Measurements from ENCODE around the gene TNNT2. TPM values are rescaled to one million over a fixed set of nuclear protein-coding genes. Genes with fewer than 3 reads are reported as not detected.

TNNT2 gene
- total RNA-seq, 2 experiments from 2014 or later: not detected

DNA sequence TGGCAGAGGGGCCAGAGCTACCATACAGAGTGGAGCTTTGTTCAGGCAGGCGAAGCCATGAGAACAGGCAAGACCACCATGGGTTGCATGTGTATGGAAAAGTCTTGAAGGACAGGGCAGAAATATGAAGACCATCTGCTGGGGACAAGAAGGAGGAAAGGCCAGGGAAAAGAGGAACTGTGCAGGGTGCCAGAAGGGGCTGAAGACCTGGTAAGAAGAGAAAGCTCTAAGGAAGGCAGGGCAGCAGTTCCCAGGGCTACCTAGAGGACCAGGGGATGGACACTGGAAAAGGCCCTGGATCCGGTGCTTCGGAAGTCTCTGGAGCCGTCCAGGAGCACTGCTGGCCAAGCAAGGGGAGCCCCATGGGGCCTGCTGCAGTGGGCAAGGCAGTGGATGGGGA, 50.8 kb downstream of the TNNT2 start:
- ATAC-seq (no peak), DNase-seq (no peak)
- no peaks in the 10 kb centered on the region for H3K9me3 Mint-ChIP-seq (ENCODE audit: insufficient read depth)
- CTCF ChIA-PET: interaction anchor here (1.1 kb wide), 1 partner anchor 14 kb away, joined by 4 read pairs; no protein-coding TSS in a partner anchor
- no peak overlapping the region for H3K27ac Mint-ChIP-seq
- no peak overlapping the region for H3K4me3 Mint-ChIP-seq
- H3K27me3 Mint-ChIP-seq (ENCODE audit: low read depth): no peaks in the 10 kb centered on the region
- POLR2A ChIA-PET: no interaction called here
- no peaks in the 10 kb centered on the region for H3K36me3 Mint-ChIP-seq (ENCODE audit: low read depth)
- no peaks in the 10 kb centered on the region for H3K4me1 Mint-ChIP-seq (ENCODE audit: low read depth)

DNA sequence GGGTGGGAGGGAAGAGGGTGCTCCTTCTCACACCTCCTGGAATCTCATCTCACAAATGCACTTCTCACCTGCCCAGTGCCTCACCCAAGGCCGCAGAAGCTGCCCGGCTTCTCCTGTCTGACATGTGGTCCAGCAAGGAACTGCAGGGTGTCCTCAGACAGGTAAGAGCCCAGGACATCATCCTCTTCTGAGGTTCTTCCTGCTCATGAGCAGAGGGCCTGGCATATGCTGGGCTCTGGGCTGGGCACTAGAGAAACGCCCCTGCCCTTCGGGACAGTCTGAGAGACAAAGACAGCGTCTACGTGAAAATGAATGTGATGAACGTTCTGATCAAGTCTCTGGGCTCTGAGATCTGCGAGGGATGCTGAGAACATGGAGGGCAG, 51.8 kb downstream of the TNNT2 start:
- Mint-ChIP-seq H3K4me1 (ENCODE audit: low read depth) (no peaks in the 10 kb centered on the region), H3K27ac (no peak overlapping the region), H3K27me3 (ENCODE audit: low read depth) (no peaks in the 10 kb centered on the region), H3K4me3 (no peak overlapping the region), H3K9me3 (ENCODE audit: insufficient read depth) (no peaks in the 10 kb centered on the region), H3K36me3 (ENCODE audit: low read depth) (no peaks in the 10 kb centered on the region)
- DNase-seq: no peak
- ATAC-seq: no peak
- ChIA-PET POLR2A (no interaction called here), CTCF (no interaction called here)

DNA sequence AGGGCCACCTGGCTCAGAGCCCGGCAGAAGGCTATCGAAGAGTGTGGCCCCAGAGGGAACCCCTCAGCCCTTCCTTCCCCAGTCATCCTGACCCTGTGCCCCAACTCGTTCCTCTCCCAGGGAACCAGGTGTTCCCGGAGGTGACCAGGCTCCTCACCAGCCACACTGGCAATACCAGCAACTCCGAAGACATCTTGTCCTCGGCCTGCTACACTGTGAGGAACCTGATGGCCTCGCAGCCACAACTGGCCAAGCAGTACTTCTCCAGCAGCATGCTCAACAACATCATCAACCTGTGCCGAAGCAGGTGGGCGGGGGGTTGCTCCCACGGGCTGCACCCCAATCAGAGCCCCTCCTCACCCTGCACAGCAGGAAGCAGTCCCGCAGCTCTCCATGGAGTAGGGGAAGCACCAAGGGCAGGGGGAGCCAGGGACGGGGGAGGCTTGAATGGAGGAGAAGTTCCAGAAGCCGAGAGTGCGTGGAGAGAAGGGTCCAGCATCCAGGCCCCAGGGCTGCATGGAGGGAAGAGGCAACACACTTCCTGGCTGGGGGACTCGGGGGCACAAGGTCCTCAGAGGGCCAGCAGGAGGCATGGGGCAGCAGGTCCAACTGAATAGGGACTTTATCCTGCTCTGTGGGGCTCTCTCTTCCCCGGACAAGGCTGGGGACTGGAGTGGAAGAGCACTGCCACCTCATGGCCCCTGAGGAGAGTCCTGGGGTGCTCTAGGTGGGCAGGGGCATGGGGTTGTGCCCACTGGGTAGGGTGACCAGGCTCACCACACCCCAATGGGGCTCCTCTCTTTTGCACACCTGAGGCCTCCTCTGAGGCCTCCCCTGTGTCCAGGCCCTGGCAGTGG, 52.4 kb downstream of the TNNT2 start:
- ChIA-PET POLR2A (no interaction called here), CTCF (interaction anchor here (1.0 kb wide), 1 partner anchor 61 kb away, joined by 3 read pairs; no protein-coding TSS in a partner anchor)
- H3K4me1 Mint-ChIP-seq (ENCODE audit: low read depth): no peaks in the 10 kb centered on the region
- H3K27me3 Mint-ChIP-seq (ENCODE audit: low read depth): no peaks in the 10 kb centered on the region
- H3K27ac Mint-ChIP-seq: no peak overlapping the region
- ATAC-seq: no peak
- DNase-seq: no peak
- H3K4me3 Mint-ChIP-seq: no peak overlapping the region
- H3K9me3 Mint-ChIP-seq (ENCODE audit: insufficient read depth): no peaks in the 10 kb centered on the region
- H3K36me3 Mint-ChIP-seq (ENCODE audit: low read depth): no peaks in the 10 kb centered on the region

DNA sequence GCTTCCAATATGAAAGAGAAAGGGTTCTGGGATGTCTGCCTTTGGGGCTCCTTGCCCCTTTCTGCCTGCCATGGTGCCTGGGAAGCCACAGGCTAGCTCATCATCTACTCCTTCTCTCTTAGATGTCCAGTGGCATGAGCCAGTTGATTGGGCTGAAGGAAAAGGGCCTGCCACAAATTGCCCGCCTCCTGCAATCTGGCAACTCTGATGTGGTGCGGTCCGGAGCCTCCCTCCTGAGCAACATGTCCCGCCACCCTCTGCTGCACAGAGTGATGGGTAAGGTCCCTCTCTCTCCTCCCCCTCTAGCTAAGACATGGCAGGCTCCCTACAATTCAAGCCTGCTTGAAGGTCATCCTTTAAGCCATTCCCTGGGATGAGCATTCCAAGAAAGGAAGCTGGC, 53.2 kb downstream of the TNNT2 start:
- no peak for ATAC-seq
- no peaks in the 10 kb centered on the region for H3K9me3 Mint-ChIP-seq (ENCODE audit: insufficient read depth)

DNA sequence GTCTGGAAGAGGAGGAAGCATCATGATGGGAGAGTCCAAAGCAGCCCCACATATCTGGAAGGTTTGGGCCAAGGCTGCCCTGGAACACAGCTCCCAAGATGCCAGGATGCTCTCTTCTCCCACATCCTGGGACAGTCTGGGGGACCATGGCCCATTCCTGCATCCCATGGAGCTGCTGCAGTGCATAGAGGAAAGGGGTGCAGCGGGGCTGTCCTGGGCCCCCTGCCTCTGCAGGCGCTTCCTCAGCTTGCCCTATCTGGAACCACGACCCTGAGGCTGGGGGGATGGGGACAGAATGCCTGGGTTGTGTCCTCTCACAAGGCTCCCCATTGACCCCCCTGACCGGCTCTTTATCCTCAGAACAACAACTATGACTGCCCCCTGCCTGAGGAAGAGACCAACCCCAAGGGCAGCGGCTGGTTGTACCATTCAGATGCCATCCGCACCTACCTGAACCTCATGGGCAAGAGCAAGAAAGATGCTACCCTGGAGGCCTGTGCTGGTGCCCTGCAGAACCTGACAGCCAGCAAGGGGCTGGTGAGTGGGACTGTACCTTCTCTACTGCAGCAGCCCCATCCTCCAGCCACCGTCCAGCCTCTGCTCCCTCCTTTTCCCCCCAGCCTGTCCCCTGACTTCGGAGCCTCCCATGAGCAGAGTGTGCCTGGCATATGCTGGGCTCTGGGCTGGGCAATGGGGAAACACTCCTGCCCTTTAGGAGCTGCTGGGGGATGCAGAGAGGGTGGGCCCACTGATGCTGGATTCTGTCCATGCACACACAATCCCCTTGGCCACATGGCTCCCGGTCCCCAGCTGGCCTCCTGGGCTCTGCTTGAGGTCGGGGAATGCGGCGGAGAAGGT, 54.6 kb downstream of the TNNT2 start:
- Mint-ChIP-seq H3K27me3 (ENCODE audit: low read depth) (no peaks in the 10 kb centered on the region), H3K4me1 (ENCODE audit: low read depth) (no peaks in the 10 kb centered on the region), H3K9me3 (ENCODE audit: insufficient read depth) (no peaks in the 10 kb centered on the region), H3K4me3 (no peak overlapping the region), H3K27ac (no peak overlapping the region), H3K36me3 (ENCODE audit: low read depth) (no peaks in the 10 kb centered on the region)
- ATAC-seq (no peak), DNase-seq (no peak)
- ChIA-PET CTCF (no interaction called here), POLR2A (no interaction called here)

More for the DNA sequence above, 53.2 kb downstream of the TNNT2 start:
- Mint-ChIP-seq H3K4me3 (no peak overlapping the region), H3K36me3 (ENCODE audit: low read depth) (no peaks in the 10 kb centered on the region), H3K4me1 (ENCODE audit: low read depth) (no peaks in the 10 kb centered on the region), H3K27me3 (ENCODE audit: low read depth) (no peaks in the 10 kb centered on the region), H3K27ac (no peak overlapping the region)
- CTCF ChIA-PET: interaction anchor here (1.0 kb wide), 1 partner anchor 61 kb away, joined by 3 read pairs; no protein-coding TSS in a partner anchor
- POLR2A ChIA-PET: no interaction called here
- DNase-seq: no peak

DNA sequence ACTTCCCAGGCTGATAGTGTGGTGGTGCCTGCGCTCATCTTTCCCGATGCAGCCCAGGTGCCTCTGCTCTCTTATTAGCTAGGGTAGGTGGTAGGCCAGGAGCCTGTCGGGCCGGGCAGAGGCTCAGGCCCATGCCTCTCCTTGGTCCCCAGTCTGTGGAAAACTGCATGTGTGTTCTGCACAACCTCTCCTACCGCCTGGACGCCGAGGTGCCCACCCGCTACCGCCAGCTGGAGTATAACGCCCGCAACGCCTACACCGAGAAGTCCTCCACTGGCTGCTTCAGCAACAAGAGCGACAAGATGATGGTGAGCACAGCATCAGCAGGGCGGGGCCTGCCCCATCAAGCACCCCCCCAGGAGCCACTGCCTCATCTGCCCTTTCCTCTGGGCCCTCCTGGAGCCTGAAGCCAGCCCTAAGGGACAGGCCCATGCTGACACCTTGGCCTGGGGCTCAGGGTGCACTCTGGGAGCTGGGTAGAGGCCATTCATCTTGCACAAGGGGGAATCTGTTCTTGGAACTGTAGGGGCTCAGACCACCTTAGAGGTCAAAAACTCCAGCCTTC, 55.6 kb downstream of the TNNT2 start:
- ATAC-seq (no peak), DNase-seq (no peak)
- no peaks in the 10 kb centered on the region for H3K27me3 Mint-ChIP-seq (ENCODE audit: low read depth)
- H3K27ac Mint-ChIP-seq: no peak overlapping the region
- H3K36me3 Mint-ChIP-seq (ENCODE audit: low read depth): no peaks in the 10 kb centered on the region
- no peak overlapping the region for H3K4me3 Mint-ChIP-seq
- ChIA-PET CTCF (no interaction called here), POLR2A (no interaction called here)
- H3K9me3 Mint-ChIP-seq (ENCODE audit: insufficient read depth): no peaks in the 10 kb centered on the region
- no peaks in the 10 kb centered on the region for H3K4me1 Mint-ChIP-seq (ENCODE audit: low read depth)

DNA sequence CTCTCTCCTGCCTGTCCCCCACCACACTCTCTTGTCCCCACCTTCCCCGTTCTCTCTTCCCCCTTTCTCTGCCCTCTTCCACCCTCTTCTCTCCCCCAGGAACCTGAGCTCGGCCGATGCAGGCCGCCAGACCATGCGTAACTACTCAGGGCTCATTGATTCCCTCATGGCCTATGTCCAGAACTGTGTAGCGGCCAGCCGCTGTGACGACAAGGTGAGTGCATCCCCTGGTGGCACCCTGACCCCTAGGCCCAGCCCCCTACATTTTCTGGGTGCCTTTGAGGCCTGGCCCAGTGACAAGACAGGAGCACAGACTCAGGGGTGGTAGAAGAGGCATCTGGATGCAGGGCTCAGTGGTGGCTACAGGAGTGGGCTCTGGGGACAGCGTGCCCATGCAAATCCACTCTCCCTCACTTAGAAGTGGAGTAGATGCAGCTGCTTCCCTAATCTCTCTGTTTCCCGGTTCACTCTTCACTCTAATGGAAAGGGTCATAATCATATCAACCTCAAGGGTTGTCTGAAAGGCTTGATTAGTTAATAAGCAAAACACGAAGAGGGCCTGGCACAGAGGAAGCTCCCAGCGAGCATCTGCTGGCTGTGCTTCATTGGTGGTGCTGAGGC, 57.2 kb downstream of the TNNT2 start:
- DNase-seq (no peak), ATAC-seq (no peak)
- Mint-ChIP-seq H3K27ac (no peak overlapping the region), H3K4me1 (ENCODE audit: low read depth) (no peaks in the 10 kb centered on the region), H3K4me3 (no peak overlapping the region), H3K36me3 (ENCODE audit: low read depth) (no peaks in the 10 kb centered on the region), H3K27me3 (ENCODE audit: low read depth) (peaks cover 3% of the 10 kb centered on the region), H3K9me3 (ENCODE audit: insufficient read depth) (no peaks in the 10 kb centered on the region)
- ChIA-PET POLR2A (no interaction called here), CTCF (no interaction called here)

DNA sequence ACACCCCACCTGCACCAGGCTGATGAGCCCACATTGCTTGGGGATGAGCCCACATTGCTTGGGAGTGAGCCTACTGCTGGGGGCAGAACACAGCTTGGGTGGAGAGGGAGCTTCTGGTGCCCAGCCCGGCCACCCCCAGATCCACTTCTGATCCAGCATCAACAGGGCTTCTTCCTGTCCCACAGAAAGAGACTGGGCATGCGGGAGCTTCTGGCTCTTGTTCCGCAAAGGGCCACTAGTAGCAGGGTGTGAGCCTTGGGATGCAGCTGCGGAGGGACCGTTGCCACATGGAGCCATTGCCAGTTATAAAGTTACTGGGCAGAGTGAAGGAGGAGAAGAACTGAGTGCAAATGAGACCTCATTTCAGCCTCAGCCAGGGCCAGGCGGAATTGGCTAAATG, 57.8 kb downstream of the TNNT2 start:
- DNase-seq: no peak
- Mint-ChIP-seq H3K36me3 (ENCODE audit: low read depth) (no peaks in the 10 kb centered on the region), H3K27me3 (ENCODE audit: low read depth) (peaks cover 3% of the 10 kb centered on the region), H3K4me1 (ENCODE audit: low read depth) (no peaks in the 10 kb centered on the region), H3K27ac (no peak overlapping the region), H3K9me3 (ENCODE audit: insufficient read depth) (no peaks in the 10 kb centered on the region), H3K4me3 (no peak overlapping the region)
- no peak for ATAC-seq
- ChIA-PET CTCF (no interaction called here), POLR2A (no interaction called here)

DNA sequence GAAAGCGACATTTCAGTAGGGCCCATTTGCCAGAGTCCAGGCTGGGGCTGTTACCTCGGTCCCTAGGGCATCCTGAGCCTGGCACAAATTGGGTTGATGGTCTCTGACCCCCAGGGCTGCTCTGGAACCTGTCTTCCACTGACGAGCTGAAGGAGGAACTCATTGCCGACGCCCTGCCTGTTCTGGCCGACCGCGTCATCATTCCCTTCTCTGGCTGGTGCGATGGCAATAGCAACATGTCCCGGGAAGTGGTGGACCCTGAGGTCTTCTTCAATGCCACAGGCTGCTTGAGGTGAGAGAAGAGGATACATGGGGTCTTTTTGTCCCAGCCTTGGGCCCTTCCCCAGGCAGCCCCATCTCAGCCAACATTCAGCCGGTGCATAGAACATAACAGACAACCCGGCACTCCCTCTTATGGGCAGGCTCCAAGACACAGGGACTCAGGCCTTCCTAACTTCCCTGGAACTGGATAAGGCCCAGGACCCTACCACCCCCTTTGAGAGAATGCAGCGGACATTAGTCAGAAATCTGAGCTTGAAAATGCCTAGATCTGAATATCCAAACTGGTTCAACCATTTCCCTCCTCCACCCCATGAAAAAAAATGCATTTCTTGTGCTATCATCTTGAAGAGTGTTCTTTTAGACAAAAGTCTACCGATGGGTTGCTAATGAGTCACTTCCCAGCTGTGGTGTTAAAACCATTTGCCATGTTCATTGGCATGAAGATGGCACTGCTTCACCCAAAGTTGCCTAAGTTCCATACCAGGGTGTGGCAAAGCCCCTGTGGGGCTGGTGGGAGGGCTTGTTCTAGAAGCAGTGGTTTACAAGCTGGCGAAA, 58.8 kb downstream of the TNNT2 start:
- Mint-ChIP-seq H3K9me3 (ENCODE audit: insufficient read depth) (no peaks in the 10 kb centered on the region), H3K27me3 (ENCODE audit: low read depth) (peaks cover 3% of the 10 kb centered on the region), H3K27ac (no peak overlapping the region), H3K36me3 (ENCODE audit: low read depth) (no peaks in the 10 kb centered on the region), H3K4me3 (no peak overlapping the region), H3K4me1 (ENCODE audit: low read depth) (no peaks in the 10 kb centered on the region)
- ChIA-PET POLR2A (no interaction called here), CTCF (no interaction called here)
- ATAC-seq: no peak
- no peak for DNase-seq

DNA sequence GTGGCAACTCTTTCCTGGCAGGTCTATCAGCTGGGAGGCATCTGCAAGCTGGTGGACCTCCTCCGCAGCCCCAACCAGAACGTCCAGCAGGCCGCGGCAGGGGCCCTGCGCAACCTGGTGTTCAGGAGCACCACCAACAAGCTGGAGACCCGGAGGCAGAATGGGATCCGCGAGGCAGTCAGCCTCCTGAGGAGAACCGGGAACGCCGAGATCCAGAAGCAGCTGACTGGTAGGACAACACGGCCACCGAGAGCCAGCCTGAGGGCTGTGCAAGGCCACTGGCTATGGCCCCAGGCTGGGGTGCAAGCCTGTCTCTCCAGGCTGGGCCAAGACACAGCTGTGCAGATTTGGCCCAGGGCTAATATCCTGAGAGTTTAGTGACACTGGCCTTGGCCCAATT, 59.9 kb downstream of the TNNT2 start:
- Mint-ChIP-seq H3K9me3 (ENCODE audit: insufficient read depth) (no peaks in the 10 kb centered on the region), H3K27me3 (ENCODE audit: low read depth) (peaks cover 3% of the 10 kb centered on the region), H3K27ac (no peak overlapping the region), H3K36me3 (ENCODE audit: low read depth) (no peaks in the 10 kb centered on the region), H3K4me1 (ENCODE audit: low read depth) (no peaks in the 10 kb centered on the region), H3K4me3 (no peak overlapping the region)
- ChIA-PET CTCF (no interaction called here), POLR2A (no interaction called here)
- ATAC-seq (no peak), DNase-seq (no peak)

DNA sequence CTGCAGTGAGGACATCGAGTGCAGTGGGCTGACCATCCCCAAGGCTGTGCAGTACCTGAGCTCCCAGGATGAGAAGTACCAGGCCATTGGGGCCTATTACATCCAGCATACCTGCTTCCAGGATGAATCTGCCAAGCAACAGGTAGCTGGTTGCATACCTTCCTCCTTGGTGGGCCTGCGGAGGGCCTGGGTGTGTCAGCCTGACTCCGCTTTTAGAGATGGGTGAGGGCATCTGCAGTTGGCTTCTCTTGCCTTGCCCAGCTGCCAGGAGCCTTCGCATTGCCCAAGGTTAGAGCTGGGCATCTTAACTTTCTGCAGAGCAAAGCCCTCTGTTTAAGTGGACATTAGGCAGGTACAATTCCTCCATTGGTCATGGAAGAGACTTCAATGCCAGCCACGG, 60.9 kb downstream of the TNNT2 start:
- peaks cover 3% of the 10 kb centered on the region for H3K27me3 Mint-ChIP-seq (ENCODE audit: low read depth)
- no peaks in the 10 kb centered on the region for H3K9me3 Mint-ChIP-seq (ENCODE audit: insufficient read depth)
- ChIA-PET CTCF (interaction anchor here (0.6 kb wide), 1 partner anchor 577 kb away, joined by 3 read pairs; no protein-coding TSS in a partner anchor), POLR2A (no interaction called here)
- no peak for DNase-seq
- no peak for ATAC-seq
- H3K4me1 Mint-ChIP-seq (ENCODE audit: low read depth): peaks cover 7% of the 10 kb centered on the region
- no peaks in the 10 kb centered on the region for H3K36me3 Mint-ChIP-seq (ENCODE audit: low read depth)
- H3K4me3 Mint-ChIP-seq: no peak overlapping the region
- no peak overlapping the region for H3K27ac Mint-ChIP-seq

Measured in activated CD8-positive, alpha-beta T cell treated with anti-CD3 and anti-CD28 coated beads, Interleukin-2, amount 10 ng/mL, durations not matched to agents 7 days and 5 days (primary cell).